DLD1 (cell line): ENCODE data around the gene CDK5.
"Not testable (repeated sequence)": the region's sequence is repeated elsewhere in the genome, so short reads cannot be mapped to it uniquely, and the experiment has no call there.

Experiments used
- in situ Hi-C: cut with HindIII; loops from 2 replicates; pipeline ENCODE4 v1.10.0; 2017; ENCODE audit warnings: low sequenced_read_pairs

The CDK5 gene

DNA sequence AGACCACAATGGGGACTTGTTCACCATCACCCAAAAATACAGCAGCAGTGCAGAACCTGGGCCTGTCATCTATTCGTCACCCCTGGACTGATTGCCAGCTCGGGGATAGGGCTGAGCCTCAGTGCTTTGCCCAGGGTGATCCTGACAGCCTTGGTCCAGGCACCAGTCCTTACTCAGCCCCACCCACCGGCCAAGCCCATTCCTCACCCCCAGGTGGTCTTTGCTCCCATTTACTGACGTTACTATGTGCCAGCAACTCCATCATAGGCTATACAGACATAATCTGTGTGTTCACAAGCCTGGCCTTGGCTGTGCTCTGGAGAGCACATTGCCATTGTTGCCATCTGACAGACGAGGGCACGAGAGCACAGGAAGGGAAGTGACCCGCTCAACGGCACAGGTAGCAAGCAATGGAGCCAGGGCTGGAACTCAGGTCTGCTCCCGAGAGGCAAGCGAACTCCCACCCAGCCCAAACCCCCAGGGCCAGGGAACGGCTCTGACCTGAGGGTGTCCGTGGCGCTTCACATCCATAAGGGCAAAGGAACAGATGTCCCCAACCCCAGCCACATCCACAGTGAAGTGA is 40.2 kb downstream of the CDK5 start:
- in situ Hi-C loops, result no loop called here

DNA sequence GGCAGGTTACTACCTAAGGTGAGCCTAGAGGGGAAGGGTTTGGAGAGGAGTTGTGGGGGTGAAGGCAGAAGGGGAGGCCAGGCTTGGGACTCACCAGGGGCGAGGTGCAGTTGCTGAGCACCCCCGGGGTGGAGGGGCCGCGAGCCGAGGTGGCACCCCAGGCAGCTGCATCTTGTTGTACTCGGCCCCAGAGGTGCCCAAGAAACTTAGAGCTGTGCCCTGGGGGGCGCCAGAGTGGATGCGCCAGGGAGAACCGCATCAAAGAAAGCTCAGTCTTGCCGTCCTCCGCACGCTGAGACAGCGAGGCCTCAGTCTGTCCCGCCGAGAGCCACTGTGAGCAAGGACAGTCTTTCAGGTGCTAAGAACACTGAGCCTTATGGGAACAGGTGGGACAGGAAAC is 40.8 kb downstream of the CDK5 start:
- in situ Hi-C loops, result no loop called here

GRCh38 chr7:151016505-151016904 is 41.2 kb downstream of the CDK5 start:
- in situ Hi-C loops, result no loop called here

DNA sequence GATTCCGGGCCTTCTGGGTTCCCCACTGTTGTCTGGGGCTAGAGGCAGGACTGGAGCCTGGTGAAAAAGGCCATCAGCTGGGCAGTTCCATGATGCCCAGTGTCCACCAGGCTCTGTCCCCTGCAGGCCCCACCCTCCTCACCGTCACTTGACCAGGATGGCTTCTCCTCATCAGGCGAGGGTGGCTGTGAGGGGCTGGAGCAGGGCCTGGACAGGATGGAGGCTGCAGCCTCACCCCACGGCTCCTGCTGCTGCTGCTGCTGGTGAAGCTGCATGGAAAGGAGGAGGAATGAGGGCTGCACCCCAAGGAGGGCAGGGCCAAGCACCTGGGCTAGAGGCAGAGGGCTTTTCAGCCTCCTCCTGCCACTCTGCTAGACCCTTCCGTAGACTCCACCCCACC is 41.7 kb downstream of the CDK5 start:
- in situ Hi-C loops, result no loop called here

- in situ Hi-C loops, result no loop called here
Observed at GRCh38 chr7:151014950-151015349, 42.7 kb downstream of the CDK5 start.

- in situ Hi-C loops, result no loop called here
Observed at GRCh38 chr7:151013733-151014497, 43.8 kb downstream of the CDK5 start.

- in situ Hi-C loops, result no loop called here
Observed at GRCh38 chr7:151013356-151013732, 44.4 kb downstream of the CDK5 start.

DNA sequence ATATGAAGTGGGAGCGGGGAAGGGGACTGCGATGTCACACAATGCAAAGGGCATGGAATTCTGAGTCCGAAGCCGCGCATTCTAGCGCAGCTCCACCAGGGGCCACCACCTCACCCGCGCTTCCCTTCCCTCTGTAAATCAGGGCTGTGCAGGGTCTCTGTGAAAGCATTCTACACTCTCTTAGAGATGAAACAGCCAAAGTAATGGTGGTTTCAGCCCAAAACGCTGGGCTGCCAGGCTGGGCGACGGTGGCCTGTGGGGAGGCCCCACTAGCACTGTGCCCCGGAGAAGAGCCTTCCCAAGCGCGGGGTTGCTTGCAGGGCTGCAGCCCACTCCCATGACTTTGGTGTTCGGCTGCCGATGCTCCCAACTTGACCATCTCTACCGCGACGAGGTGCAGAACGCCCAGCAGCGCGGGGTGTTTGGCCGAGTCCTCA is 44.8 kb downstream of the CDK5 start:
- in situ Hi-C loops, result no loop called here

DNA sequence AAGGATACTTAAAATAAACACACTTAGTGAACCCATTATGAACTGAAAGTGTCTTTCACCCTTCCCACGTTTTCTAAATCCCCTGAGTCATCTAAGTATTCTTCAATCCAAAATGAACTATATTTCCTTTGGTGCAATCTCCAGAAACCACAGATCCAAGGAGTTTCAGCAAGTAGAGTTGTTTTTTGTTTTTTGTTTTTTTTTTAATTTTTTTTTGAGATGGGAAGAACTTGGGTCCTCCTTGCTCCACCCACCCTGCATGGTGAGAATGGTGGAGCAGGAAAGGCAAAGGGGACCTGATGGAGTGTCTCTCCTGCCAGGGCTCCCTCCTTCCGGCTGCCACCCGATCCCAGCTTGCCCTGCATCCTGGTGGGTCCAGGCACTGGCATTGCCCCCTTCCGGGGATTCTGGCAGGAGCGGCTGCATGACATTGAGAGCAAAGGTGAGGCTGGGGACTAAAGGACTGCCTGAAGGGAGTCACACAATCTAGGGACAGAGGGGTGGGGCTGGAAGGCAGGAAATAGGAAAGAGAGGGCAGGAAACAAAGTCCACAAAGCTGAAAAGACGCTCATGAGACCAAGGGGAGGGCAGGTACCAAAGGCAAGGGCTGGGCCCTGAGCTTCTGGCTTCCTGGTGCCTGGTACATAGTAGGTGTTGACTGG is 45.5 kb downstream of the CDK5 start:
- in situ Hi-C loops, result no loop called here

DNA sequence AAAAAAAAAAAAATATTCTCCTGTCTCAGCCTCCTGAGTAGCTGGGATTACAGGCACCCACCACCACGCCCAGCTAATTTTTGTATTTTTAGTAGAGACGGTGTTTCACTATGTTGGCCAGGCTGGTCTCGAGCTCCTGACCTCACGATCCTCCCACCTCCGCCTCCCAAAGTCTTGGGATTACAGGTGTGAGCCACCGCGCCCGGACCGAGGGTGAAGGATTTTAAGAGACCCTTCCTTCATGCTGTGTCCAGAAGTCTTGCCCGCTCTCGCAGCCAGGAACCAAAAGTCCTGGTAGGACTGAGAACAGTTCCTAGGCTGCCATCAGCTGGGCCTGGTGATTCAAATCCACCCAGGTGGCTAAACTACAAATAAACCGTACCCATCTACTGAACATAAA is 46.1 kb downstream of the CDK5 start:
- in situ Hi-C loops, result not testable (repeated sequence)

DNA sequence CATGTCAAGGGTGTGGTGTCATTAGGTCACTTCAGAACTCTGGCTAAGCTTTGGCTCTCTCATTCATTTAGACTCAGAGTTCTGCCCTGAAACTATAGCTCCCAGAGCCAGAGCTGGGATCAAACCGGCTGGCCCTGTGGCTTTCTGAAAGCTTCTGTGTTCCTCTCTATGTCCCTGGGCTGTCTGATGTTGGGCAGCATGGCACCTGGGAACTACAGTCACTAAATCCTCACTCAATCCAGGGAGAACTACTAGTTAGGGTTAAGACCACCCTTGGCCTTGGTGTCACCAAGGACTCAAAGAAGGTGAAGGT is 46.6 kb downstream of the CDK5 start:
- in situ Hi-C loops, result no loop called here

- in situ Hi-C loops, result no loop called here
Observed at GRCh38 chr7:151010307-151011096, 47.2 kb downstream of the CDK5 start.

DNA sequence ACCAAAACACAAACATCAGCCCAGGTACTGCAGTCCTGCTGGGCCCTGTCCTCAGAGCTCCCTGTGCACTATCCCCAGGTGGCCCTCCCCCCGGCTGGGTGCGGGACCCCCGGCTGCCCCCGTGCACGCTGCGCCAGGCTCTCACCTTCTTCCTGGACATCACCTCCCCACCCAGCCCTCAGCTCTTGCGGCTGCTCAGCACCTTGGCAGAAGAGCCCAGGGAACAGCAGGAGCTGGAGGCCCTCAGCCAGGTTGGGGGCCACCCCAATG is 47.7 kb downstream of the CDK5 start:
- in situ Hi-C loops, result no loop called here

- in situ Hi-C loops, result no loop called here
Observed at GRCh38 chr7:151009327-151010036, 48.2 kb downstream of the CDK5 start.

- in situ Hi-C loops, result no loop called here
Observed at GRCh38 chr7:151008511-151009323, 49.0 kb downstream of the CDK5 start.

GRCh38 chr7:151008143-151008510 is 49.6 kb downstream of the CDK5 start:
- in situ Hi-C loops, result no loop called here

DNA sequence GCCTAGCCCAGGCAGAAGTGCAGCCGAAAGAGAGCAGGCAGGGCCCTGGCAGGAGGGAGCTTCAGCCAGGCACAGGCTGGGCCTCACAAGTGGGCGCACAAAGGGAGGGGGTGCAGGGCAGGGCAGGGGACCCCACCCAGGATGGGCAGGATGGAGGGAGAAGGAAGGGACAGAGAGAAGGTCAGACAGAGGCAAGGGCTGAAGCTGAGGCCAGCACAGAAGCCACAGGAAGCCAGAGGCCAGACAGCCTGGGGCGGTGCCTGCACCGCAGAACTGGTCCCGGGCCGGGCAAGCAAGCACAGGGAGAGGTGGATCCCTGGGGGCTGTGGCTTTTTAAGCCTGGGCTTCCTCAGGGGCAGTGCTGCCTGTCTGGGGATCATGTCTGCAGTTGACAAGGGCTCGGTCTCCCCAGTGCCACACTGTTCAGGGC is 50.2 kb downstream of the CDK5 start:
- in situ Hi-C loops, result no loop called here

GRCh38 chr7:151006590-151007300 is 51.0 kb downstream of the CDK5 start:
- in situ Hi-C loops, result no loop called here

- in situ Hi-C loops, result no loop called here
Observed at GRCh38 chr7:151005566-151005965, 52.1 kb downstream of the CDK5 start.
